ENCODE results near the gene SUSD2. TPM values are rescaled to one million over a fixed set of nuclear protein-coding genes. Genes with fewer than 3 reads are reported as not detected.

Gene SUSD2
- polyA plus RNA-seq, 1 experiment, result 0.63 TPM

- Histone ChIP-seq H3K9me3 (ENCODE audit: control insufficient read depth, insufficient read depth, low read length) (peaks cover 7% of the 10 kb centered on the region), H3K27me3 (ENCODE audit: control insufficient read depth, insufficient read depth, low read length) (no peaks in the 10 kb centered on the region), H3K4me3 (ENCODE audit: low read depth, low read length) (no peak overlapping the region), H3K27ac (ENCODE audit: low read depth, low read length) (no peak overlapping the region)
- POLR2A ChIA-PET, result no interaction called here
- CTCF ChIA-PET, result interaction anchor here (1.8 kb wide), 1 partner anchor 14 kb away, joined by 4 read pairs; no protein-coding TSS in a partner anchor
- no peak for TF ChIP-seq CTCF (IDR thresholded peaks at IDR 0.05; ENCODE audit: low read depth, low read length)
- DNase-seq (ENCODE audit: low read depth, low spot score), result no peak
These were observed 35.4 kb downstream of the SUSD2 start for GRCh38 chr22:24216541-24217209.

GRCh38 chr22:24217384-24217783 is 36.1 kb downstream of the SUSD2 start:
- DNase-seq (ENCODE audit: low read depth, low spot score), result no peak
- no peak for TF ChIP-seq CTCF (IDR thresholded peaks at IDR 0.05; ENCODE audit: low read depth, low read length)
- ChIA-PET POLR2A (no interaction called here), CTCF (interaction anchor here (1.3 kb wide), 1 partner anchor 14 kb away, joined by 4 read pairs; no protein-coding TSS in a partner anchor)
- Histone ChIP-seq H3K27me3 (ENCODE audit: control insufficient read depth, insufficient read depth, low read length) (no peaks in the 10 kb centered on the region), H3K27ac (ENCODE audit: low read depth, low read length) (no peak overlapping the region), H3K9me3 (ENCODE audit: control insufficient read depth, insufficient read depth, low read length) (peaks cover 7% of the 10 kb centered on the region), H3K4me3 (ENCODE audit: low read depth, low read length) (no peak overlapping the region)

DNA sequence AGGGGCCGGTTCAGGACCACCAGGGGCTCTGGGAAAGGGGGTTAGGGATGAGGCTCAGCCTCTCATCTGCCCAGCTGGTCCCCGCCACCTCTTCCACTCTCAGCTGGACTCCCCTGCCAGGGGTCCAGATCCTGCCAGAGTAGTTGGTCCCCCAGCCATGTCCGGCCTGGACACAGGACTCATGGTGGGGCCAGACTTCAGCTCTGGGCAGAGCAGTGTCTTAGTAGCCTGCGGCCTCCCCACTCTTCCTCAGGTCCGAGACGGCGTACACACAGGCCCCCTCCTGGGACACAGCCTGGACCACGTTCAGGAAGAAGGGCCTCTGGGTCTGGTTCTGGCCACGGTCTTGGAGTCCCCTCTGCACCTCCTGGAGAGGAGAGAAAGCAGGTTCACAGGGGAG is 38.5 kb downstream of the SUSD2 start:
- no peak for TF ChIP-seq CTCF (IDR thresholded peaks at IDR 0.05; ENCODE audit: low read depth, low read length)
- CTCF ChIA-PET, result no interaction called here
- DNase-seq (ENCODE audit: low read depth, low spot score), result no peak
- no peaks in the 10 kb centered on the region for H3K27me3 ChIP-seq (ENCODE audit: control insufficient read depth, insufficient read depth, low read length)
- POLR2A ChIA-PET, result interaction anchor here (0.6 kb wide), 1 partner anchor 321 kb away, joined by 3 read pairs; no protein-coding TSS in a partner anchor
- H3K9me3 ChIP-seq (ENCODE audit: control insufficient read depth, insufficient read depth, low read length), result peaks cover 11% of the 10 kb centered on the region
- no peak overlapping the region for H3K4me3 ChIP-seq (ENCODE audit: low read depth, low read length)
- no peak overlapping the region for H3K27ac ChIP-seq (ENCODE audit: low read depth, low read length)

- CTCF ChIA-PET, result interaction anchor here (0.5 kb wide), 1 partner anchor 28 kb away, joined by 3 read pairs; no protein-coding TSS in a partner anchor
These were observed 43.2 kb downstream of the SUSD2 start for GRCh38 chr22:24224468-24224867.

More at GRCh38 chr22:24224468-24224867, 43.2 kb downstream of the SUSD2 start:
- Histone ChIP-seq H3K27me3 (ENCODE audit: control insufficient read depth, insufficient read depth, low read length) (no peaks in the 10 kb centered on the region), H3K9me3 (ENCODE audit: control insufficient read depth, insufficient read depth, low read length) (peaks cover 25% of the 10 kb centered on the region), H3K4me3 (ENCODE audit: low read depth, low read length) (no peak overlapping the region), H3K27ac (ENCODE audit: low read depth, low read length) (no peak overlapping the region)
- TF ChIP-seq CTCF (IDR thresholded peaks at IDR 0.05; ENCODE audit: low read depth, low read length), result no peak
- no peak for DNase-seq (ENCODE audit: low read depth, low spot score)
- POLR2A ChIA-PET, result no interaction called here

Data from AG04450 (cell line).